ENCODE results near the gene EEF1E1. TPM values are rescaled to one million over a fixed set of nuclear protein-coding genes. Genes with fewer than 3 reads are reported as not detected.

Gene EEF1E1
- total and polyA plus RNA-seq, 9 of the 15 experiments (the other 6 are each of a cell fraction or from before 2014, with no cell fraction given): 135 to 1,355 (median 327) TPM

- no peak for FAIRE-seq
- POLR2A ChIA-PET: no interaction called here
- no peaks in the 10 kb centered on the region for H3K4me1 ChIP-seq (replicated peaks in 1 of 2; ENCODE audit: control insufficient read depth in 2 of 2, insufficient read depth in 2 of 2, low read length in 2 of 2)
These were observed 12.6 kb upstream of the EEF1E1 start for GRCh38 chr6:8114956-8115355.

DNA sequence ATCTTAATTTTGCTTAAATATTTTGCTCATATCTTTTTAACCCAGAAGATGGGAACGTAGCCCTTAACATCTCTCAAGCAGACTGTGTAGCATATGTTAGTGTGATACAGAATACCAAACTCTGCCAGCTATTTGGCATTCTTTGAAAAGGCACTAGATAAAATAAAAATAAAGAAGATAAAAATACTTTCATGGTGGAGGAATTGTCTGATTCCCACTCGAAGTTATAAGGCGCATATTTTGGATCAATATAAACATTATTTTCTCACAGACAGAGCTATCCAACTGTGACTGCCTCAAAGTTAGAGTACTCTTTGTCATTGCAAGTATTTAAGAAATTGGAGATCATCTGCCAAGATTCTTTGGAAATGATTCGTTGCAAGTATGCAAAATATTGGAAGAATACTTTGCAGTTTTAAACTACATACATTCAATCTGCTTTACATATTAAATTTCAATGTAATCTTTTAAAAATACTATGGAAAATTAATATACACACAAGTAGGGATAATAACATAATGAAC lies 10.8 kb upstream of the EEF1E1 start:
- Histone ChIP-seq H3K27ac (ENCODE audit: extremely low read depth, low read depth, low read length) (no peak overlapping the region), H2AFZ (ENCODE audit: low read depth, low read length) (no peak overlapping the region), H4K20me1 (replicated peaks; ENCODE audit: control insufficient read depth, insufficient read depth, low read length) (no peaks in the 10 kb centered on the region), H3K36me3 (ENCODE audit: control insufficient read depth, insufficient read depth, low read length) (no peaks in the 10 kb centered on the region), H3K9me1 (ENCODE audit: control insufficient read depth, insufficient read depth, low read length) (no peaks in the 10 kb centered on the region), H3K4me1 (replicated peaks in 1 of 2; ENCODE audit: control insufficient read depth in 2 of 2, insufficient read depth in 2 of 2, low read length in 2 of 2) (peaks cover 0 to 6% of the 10 kb centered on the region in 2 experiments; a peak in 3 of 5 replicates), H3K79me2 (ENCODE audit: control insufficient read depth, insufficient read depth, low read length) (no peaks in the 10 kb centered on the region), H3K4me3 (no peak overlapping the region), H3K9ac (ENCODE audit: insufficient read depth in 1 of 2, low read depth in 2 of 2, low read length in 2 of 2) (no peak overlapping the region), H3K4me2 (ENCODE audit: insufficient read depth, low read length) (no peak overlapping the region), H3K9me3 (replicated peaks; ENCODE audit: control insufficient read depth, insufficient read depth, low read depth, low read length) (no peaks in the 10 kb centered on the region), H3K27me3 (ENCODE audit: control insufficient read depth in 2 of 2, insufficient read depth in 2 of 2, low read length in 2 of 2) (peaks cover 5 to 7% of the 10 kb centered on the region in 2 experiments; a peak in 4 of 5 replicates)
- no TSS peak for BruUV-seq (replicated peaks)
- WGBS (ENCODE audit: insufficient coverage, low coverage, missing lambda C conversion rate): 8% methylated on average over 4 of the region's 4 CpGs
- FAIRE-seq: no peak
- no peak for DNase-seq (ENCODE audit: extremely low read depth in 1 of 4, low spot score in 3 of 4)
- ChIA-PET CTCF (ENCODE audit: low intra/inter-chr PET ratio) (no interaction called here), POLR2A (interaction anchor here (3.0 kb wide), 1 partner anchor 11 kb away, joined by 8 read pairs; the partner anchor contains the start of gene EEF1E1)
- in situ Hi-C loops (cut with MboI): no loop called here
- ATAC-seq: no peak
- TF ChIP-seq SREBF1 (IDR thresholded peaks at IDR 0.05; ENCODE audit: borderline replicate concordance, low read depth, low read length): no peak
- intact Hi-C loops (cut with micrococcal nuclease): no loop called here

More at GRCh38 chr6:8114956-8115355, 12.6 kb upstream of the EEF1E1 start:
- H3K4me2 ChIP-seq (ENCODE audit: insufficient read depth, low read length): no peak overlapping the region
- intact Hi-C loops (cut with micrococcal nuclease): no loop called here
- H3K79me2 ChIP-seq (ENCODE audit: control insufficient read depth, insufficient read depth, low read length): no peaks in the 10 kb centered on the region
- no peak for ATAC-seq
- no peak overlapping the region for H2AFZ ChIP-seq (ENCODE audit: low read depth, low read length)
- no peak overlapping the region for H3K27ac ChIP-seq (ENCODE audit: extremely low read depth, low read depth, low read length)
- no peaks in the 10 kb centered on the region for H4K20me1 ChIP-seq (replicated peaks; ENCODE audit: control insufficient read depth, insufficient read depth, low read length)
- H3K4me3 ChIP-seq: no peak overlapping the region
- no peaks in the 10 kb centered on the region for H3K9me1 ChIP-seq (ENCODE audit: control insufficient read depth, insufficient read depth, low read length)
- no peaks in the 10 kb centered on the region for H3K36me3 ChIP-seq (ENCODE audit: control insufficient read depth, insufficient read depth, low read length)
- H3K9ac ChIP-seq (ENCODE audit: insufficient read depth in 1 of 2, low read depth in 2 of 2, low read length in 2 of 2): no peak overlapping the region
- 44% methylated on average over 4 of the region's 4 CpGs for WGBS (ENCODE audit: insufficient coverage, low coverage, missing lambda C conversion rate)
- DNase-seq (ENCODE audit: extremely low read depth in 1 of 4, low spot score in 3 of 4): no peak
- in situ Hi-C loops (cut with MboI): no loop called here
- no TSS peak for BruUV-seq (replicated peaks)
- H3K27me3 ChIP-seq (ENCODE audit: control insufficient read depth in 2 of 2, insufficient read depth in 2 of 2, low read length in 2 of 2): peaks cover 5 to 9% of the 10 kb centered on the region in 2 experiments; a peak in 4 of 5 replicates
- CTCF ChIA-PET (ENCODE audit: low intra/inter-chr PET ratio): no interaction called here
- TF ChIP-seq CEBPB (tag; IDR thresholded peaks at IDR 0.05) (peak; percentile 71), RAD51 (IDR thresholded peaks at IDR 0.05; ENCODE audit: borderline replicate concordance, low read depth) (no peak), CEBPG (CRISPR knock-in tag; IDR thresholded peaks at IDR 0.05) (no peak), CEBPG (tag; conservative IDR thresholded peaks at IDR 0.05 in 1 of 2, IDR thresholded peaks at IDR 0.05 in 1 of 2) (peak; percentile 41 to 65; a peak in 3 of 4 replicates)
- no peaks in the 10 kb centered on the region for H3K9me3 ChIP-seq (replicated peaks; ENCODE audit: control insufficient read depth, insufficient read depth, low read depth, low read length)
